Keratinocyte (primary cell): ENCODE results near the gene CDIPT. TPM values are rescaled to one million over a fixed set of nuclear protein-coding genes. Genes with fewer than 3 reads are reported as not detected.

Experiments used
- DNase-seq: peaks from one replicate; pipeline ENCODE4 v3.0.0-alpha.2; 2011; ENCODE audit warnings: low read depth, missing footprints, low spot score
- FAIRE-seq: peaks from 2 replicates; lab custom pipeline; 2011; peaks lifted over from hg19 to GRCh38; lab: Jason Lieb, UNC
- H2AFZ ChIP-seq: 2 replicates; pipeline ENCODE4 v1.6.0; 2012; ENCODE audit warnings: low read length, control low read depth, inconsistent platforms; ENCODE audit not compliant: control insufficient read depth
- H3K27ac ChIP-seq: 2 replicates; pipeline ENCODE4 v1.5.1; 2011; ENCODE audit warnings: low read length; ENCODE audit not compliant: control insufficient read depth, insufficient read depth
- H3K27me3 ChIP-seq: 3 replicates; pipeline ENCODE4 v1.6.0; 2011; ENCODE audit warnings: low read length; ENCODE audit not compliant: control insufficient read depth, insufficient read depth; ENCODE audit errors: extremely low read depth
- H3K36me3 ChIP-seq, 2 experiments: 2 replicates in 1 of 2; 3 replicates in 1 of 2; pipeline ENCODE4 v1.5.1; 2011; ENCODE audit warnings: low read length in 2 of 2, mild to moderate bottlenecking in 1 of 2; ENCODE audit not compliant: control insufficient read depth in 2 of 2, insufficient read depth in 2 of 2; ENCODE audit errors: extremely low read depth in 1 of 2
- H3K4me1 ChIP-seq: 3 replicates; pipeline ENCODE4 v1.5.1; 2011; ENCODE audit warnings: low read length; ENCODE audit not compliant: control insufficient read depth, insufficient read depth; ENCODE audit errors: extremely low read depth
- H3K4me2 ChIP-seq: 3 replicates; pipeline ENCODE4 v1.6.0; 2011; ENCODE audit warnings: low read depth, low read length; ENCODE audit not compliant: control insufficient read depth, insufficient read depth; ENCODE audit errors: extremely low read depth
- H3K4me3 ChIP-seq, 3 experiments: fragments of 200-600 bp in 1 of 3; sonication (generic) in 1 of 3; 2 replicates in 2 of 3; 3 replicates in 1 of 3; pipeline ENCODE4 v1.5.1; 2011 to 2016; ENCODE audit warnings: low read length in 3 of 3, mild to moderate bottlenecking in 3 of 3, control low read depth in 2 of 3, inconsistent platforms in 1 of 3, low read depth in 1 of 3, mixed read lengths in 1 of 3, mixed run types in 1 of 3, moderate library complexity in 1 of 3; ENCODE audit not compliant: control insufficient read depth in 2 of 3, insufficient read depth in 2 of 3; ENCODE audit errors: extremely low read depth in 1 of 3
- H3K79me2 ChIP-seq: 2 replicates; pipeline ENCODE4 v1.6.0; 2012; ENCODE audit warnings: low read length; ENCODE audit not compliant: control insufficient read depth, insufficient read depth
- H3K9ac ChIP-seq: 3 replicates; pipeline ENCODE4 v1.6.0; 2011; ENCODE audit warnings: low read length; ENCODE audit not compliant: control insufficient read depth, insufficient read depth; ENCODE audit errors: extremely low read depth
- H3K9me1 ChIP-seq: 3 replicates; pipeline ENCODE4 v1.6.0; 2011; ENCODE audit warnings: low read length; ENCODE audit not compliant: control insufficient read depth, insufficient read depth; ENCODE audit errors: extremely low read depth
- H3K9me3 ChIP-seq: 2 replicates; pipeline ENCODE4 v1.5.1; 2012; ENCODE audit warnings: low read depth, low read length; ENCODE audit not compliant: control insufficient read depth
- H4K20me1 ChIP-seq: 3 replicates; pipeline ENCODE4 v1.6.0; 2011; ENCODE audit warnings: low read length; ENCODE audit not compliant: control insufficient read depth, insufficient read depth; ENCODE audit errors: extremely low read depth
- EZH2 ChIP-seq: IDR thresholded peaks from one replicate; pipeline ENCODE4 v1.6.1; 2012; ENCODE audit warnings: inconsistent platforms, mild to moderate bottlenecking, low read length, moderate library complexity
- dilution Hi-C: fragments of 300-500 bp; cut with MboI; formaldehyde crosslinking; loops from one replicate; pipeline ENCODE4 v1.7.0; 2020; ENCODE audit warnings: low sequenced_read_pairs; ENCODE audit not compliant: extremely low pct_ligation_motif_present
- polyA plus RNA-seq, 5 experiments: library from polyadenylated mRNA; depleted of rRNA in 3 of 5; stranded (reverse) in 3 of 5; stranded (forward) in 1 of 5; unstranded in 1 of 5; fragments of >200 nt; gene quantifications; 1 replicate in 1 of 5; 2 replicates in 3 of 5; 3 replicates in 1 of 5; pipeline versions ENCODE4 v1.2.1 to v1.2.3, GENCODE V29; 2011 to 2012; ENCODE audit warnings: missing spikeins in 2 of 5, low read depth in 1 of 5, low replicate concordance in 1 of 5
- TF ChIP-seq, protein P1 (sequence below), 3 experiments: IDR thresholded peaks in 1 of 3; conservative IDR thresholded peaks in 1 of 3; optimal IDR thresholded peaks in 1 of 3; 2 replicates in 2 of 3; 3 replicates in 1 of 3; pipeline versions ENCODE3 to v1.5.1; 2011; ENCODE audit warnings: low read length in 3 of 3, mild to moderate bottlenecking in 3 of 3, moderate library complexity in 2 of 3, control low read depth in 1 of 3, inconsistent platforms in 1 of 3; ENCODE audit not compliant: insufficient read depth in 2 of 3; ENCODE audit errors: extremely low read depth in 1 of 3

CDIPT gene
- polyA plus RNA-seq, 1 donor (not counting 4 experiments of a cell fraction or from before 2014, with no cell fraction given) = 49.5 TPM

DNA sequence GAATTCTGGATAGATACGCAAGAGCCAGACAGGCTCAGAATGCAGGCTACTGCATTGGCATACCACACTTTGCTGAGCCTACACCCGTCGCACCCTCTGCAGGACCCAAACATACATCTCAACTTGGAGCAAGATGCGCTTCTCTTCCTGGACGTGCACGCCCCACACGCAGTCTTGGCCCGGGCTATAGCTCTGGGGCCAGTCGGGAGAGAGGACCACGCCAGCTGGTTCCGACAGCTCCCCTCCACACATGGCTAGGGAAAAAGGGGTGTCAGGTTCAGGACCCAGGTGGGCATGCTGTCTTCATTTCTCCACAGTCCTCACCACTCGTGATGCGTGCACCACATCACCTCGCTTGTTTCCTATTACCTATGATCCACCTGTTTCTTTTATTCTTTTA, 15.1 kb upstream of the CDIPT start:
- H3K27me3 ChIP-seq = peaks cover 26% of the 10 kb centered on the region
- dilution Hi-C loops = no loop called here

DNA sequence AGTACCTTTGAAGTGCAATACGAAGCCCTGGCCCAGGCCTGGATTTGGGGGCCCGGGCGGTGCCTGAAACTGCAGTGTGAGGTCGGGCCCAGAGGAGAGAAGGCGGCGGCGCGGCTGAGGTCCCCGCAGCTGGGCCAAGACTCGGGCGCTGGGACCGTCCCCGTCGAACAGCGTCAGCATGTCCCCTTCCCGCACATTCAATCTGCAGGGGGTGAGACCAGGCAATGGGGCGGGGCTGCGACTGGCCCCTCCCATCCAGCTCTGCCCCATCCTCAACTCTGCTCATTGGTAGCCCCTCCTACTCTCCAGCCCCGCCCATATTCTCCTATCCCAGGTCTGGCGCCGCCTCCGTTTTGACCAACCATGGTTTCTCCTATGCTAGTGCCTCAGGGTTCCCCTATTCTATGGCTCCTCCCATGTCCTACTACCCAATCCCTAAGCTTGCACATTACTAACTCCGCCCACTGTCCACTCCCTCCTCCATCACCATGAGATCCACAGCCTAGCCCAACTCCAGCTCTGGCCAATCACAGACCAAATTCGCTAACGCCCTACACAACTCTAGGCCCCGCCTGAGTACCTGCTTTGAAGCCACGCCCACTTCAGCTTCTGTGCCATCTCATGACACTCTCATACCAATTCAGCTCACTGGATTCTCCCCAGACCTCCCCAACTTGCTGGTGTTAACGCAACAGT, 14.4 kb upstream of the CDIPT start:
- DNase-seq = no peak
- H4K20me1 ChIP-seq = no peaks in the 10 kb centered on the region
- H3K36me3 ChIP-seq = no peaks in the 10 kb centered on the region
- H3K4me3 ChIP-seq = no peak overlapping the region
- no peaks in the 10 kb centered on the region for H3K9me1 ChIP-seq
- no peak for TF ChIP-seq EZH2
- TF ChIP-seq, protein P1, sequence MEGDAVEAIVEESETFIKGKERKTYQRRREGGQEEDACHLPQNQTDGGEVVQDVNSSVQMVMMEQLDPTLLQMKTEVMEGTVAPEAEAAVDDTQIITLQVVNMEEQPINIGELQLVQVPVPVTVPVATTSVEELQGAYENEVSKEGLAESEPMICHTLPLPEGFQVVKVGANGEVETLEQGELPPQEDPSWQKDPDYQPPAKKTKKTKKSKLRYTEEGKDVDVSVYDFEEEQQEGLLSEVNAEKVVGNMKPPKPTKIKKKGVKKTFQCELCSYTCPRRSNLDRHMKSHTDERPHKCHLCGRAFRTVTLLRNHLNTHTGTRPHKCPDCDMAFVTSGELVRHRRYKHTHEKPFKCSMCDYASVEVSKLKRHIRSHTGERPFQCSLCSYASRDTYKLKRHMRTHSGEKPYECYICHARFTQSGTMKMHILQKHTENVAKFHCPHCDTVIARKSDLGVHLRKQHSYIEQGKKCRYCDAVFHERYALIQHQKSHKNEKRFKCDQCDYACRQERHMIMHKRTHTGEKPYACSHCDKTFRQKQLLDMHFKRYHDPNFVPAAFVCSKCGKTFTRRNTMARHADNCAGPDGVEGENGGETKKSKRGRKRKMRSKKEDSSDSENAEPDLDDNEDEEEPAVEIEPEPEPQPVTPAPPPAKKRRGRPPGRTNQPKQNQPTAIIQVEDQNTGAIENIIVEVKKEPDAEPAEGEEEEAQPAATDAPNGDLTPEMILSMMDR (optimal IDR thresholded peaks at IDR 0.05 in 1 of 3, IDR thresholded peaks at IDR 0.05 in 1 of 3, conservative IDR thresholded peaks at IDR 0.05 in 1 of 3; ENCODE audit: extremely low read depth in 1 of 3, insufficient read depth in 2 of 3, low read length in 3 of 3) = no peak
- H3K79me2 ChIP-seq = no peaks in the 10 kb centered on the region
- H3K9ac ChIP-seq = no peak overlapping the region
- no peak overlapping the region for H2AFZ ChIP-seq
- no peak overlapping the region for H3K27ac ChIP-seq
- peaks cover 26% of the 10 kb centered on the region for H3K27me3 ChIP-seq
- H3K4me1 ChIP-seq = no peaks in the 10 kb centered on the region
- dilution Hi-C loops = no loop called here
- no peak overlapping the region for H3K4me2 ChIP-seq
- no peaks in the 10 kb centered on the region for H3K9me3 ChIP-seq
- no peak for FAIRE-seq

More for the DNA sequence above, 15.1 kb upstream of the CDIPT start:
- no peaks in the 10 kb centered on the region for H3K4me1 ChIP-seq
- no peak overlapping the region for H3K27ac ChIP-seq
- no peak overlapping the region for H3K4me2 ChIP-seq
- no peak for FAIRE-seq
- H3K4me3 ChIP-seq = no peak overlapping the region
- no peaks in the 10 kb centered on the region for H3K79me2 ChIP-seq
- H3K9ac ChIP-seq = no peak overlapping the region
- DNase-seq = no peak
- H2AFZ ChIP-seq = no peak overlapping the region
- no peaks in the 10 kb centered on the region for H3K9me1 ChIP-seq
- no peaks in the 10 kb centered on the region for H3K36me3 ChIP-seq
- no peaks in the 10 kb centered on the region for H3K9me3 ChIP-seq
- TF ChIP-seq, protein P1 (optimal IDR thresholded peaks at IDR 0.05 in 1 of 3, IDR thresholded peaks at IDR 0.05 in 1 of 3, conservative IDR thresholded peaks at IDR 0.05 in 1 of 3; ENCODE audit: extremely low read depth in 1 of 3, insufficient read depth in 2 of 3, low read length in 3 of 3) = no peak
- no peak for TF ChIP-seq EZH2
- no peaks in the 10 kb centered on the region for H4K20me1 ChIP-seq
